ENCODE results near the gene FBXL16. TPM values are rescaled to one million over a fixed set of nuclear protein-coding genes. Genes with fewer than 3 reads are reported as not detected.
"Not testable (repeated sequence)": the region's sequence is repeated elsewhere in the genome, so short reads cannot be mapped to it uniquely, and the experiment has no call there.

The FBXL16 gene, protein sequence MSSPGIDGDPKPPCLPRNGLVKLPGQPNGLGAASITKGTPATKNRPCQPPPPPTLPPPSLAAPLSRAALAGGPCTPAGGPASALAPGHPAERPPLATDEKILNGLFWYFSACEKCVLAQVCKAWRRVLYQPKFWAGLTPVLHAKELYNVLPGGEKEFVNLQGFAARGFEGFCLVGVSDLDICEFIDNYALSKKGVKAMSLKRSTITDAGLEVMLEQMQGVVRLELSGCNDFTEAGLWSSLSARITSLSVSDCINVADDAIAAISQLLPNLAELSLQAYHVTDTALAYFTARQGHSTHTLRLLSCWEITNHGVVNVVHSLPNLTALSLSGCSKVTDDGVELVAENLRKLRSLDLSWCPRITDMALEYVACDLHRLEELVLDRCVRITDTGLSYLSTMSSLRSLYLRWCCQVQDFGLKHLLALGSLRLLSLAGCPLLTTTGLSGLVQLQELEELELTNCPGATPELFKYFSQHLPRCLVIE
- 0.69 TPM for polyA plus RNA-seq (2013, experiment 1 of 4)
- polyA plus RNA-seq (2013, experiment 2 of 4) = 0.76 TPM
- 1.9 TPM for polyA plus RNA-seq (2013, experiment 3 of 4)
- polyA plus RNA-seq (2013, experiment 4 of 4) = 1.5 TPM

- H3K27me3 ChIP-seq (ENCODE audit: control insufficient read depth, insufficient read depth, low read length, poor library complexity, severe bottlenecking) = peaks cover 96% of the 10 kb centered on the region
- peak within 1 kb of the TSS; percentile 13 for H3K4me3 ChIP-seq (ENCODE audit: insufficient read depth, low read depth, low read length)
- peaks cover 26% of the 10 kb centered on the region for H3K4me1 ChIP-seq (ENCODE audit: control insufficient read depth, insufficient read depth, low read length)
- no peaks in the 10 kb centered on the region for H3K36me3 ChIP-seq (ENCODE audit: control insufficient read depth, insufficient read depth, low read length)
- no peaks in the 10 kb centered on the region for H3K9me3 ChIP-seq (ENCODE audit: control insufficient read depth, low read length)
- H3K27ac ChIP-seq (ENCODE audit: insufficient read depth, low read depth, low read length, poor library complexity, severe bottlenecking) = no peak within 1 kb of the TSS
- 1% methylated on average over 115 of the region's 115 CpGs for WGBS, 2 experiments
Observed at GRCh38 chr16:705431-706188, at the start of gene FBXL16. Gene FBXL16, minus strand, starts transcription at chr16:705801. Its CDS starts 8,396 bp downstream, at chr16:697405.

DNA sequence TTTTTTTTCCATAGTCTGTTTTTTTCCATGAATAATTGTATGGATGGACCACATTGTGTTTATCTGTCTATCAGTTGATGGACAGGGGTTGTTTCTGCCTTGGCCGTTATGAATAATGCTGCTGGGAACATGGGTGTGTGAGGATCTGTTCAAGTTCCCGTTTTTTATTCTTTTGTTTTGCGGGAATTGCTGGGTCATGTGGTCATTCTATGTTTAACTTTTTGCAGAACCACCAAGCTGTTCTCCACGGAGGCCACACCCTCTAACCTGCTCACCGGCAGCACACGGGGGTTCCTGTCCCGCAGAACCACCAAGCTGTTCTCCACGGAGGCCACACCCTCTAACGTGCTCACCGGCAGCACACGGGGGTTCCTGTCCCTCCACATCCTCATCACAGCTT is 49.1 kb upstream of the FBXL16 start:
- Histone ChIP-seq H3K36me3 (ENCODE audit: control insufficient read depth, insufficient read depth, low read length) (no peaks in the 10 kb centered on the region), H3K9me3 (ENCODE audit: control insufficient read depth, low read length) (no peaks in the 10 kb centered on the region), H3K27ac (ENCODE audit: insufficient read depth, low read depth, low read length, poor library complexity, severe bottlenecking) (no peak overlapping the region), H3K4me3 (ENCODE audit: insufficient read depth, low read depth, low read length) (no peak overlapping the region), H3K27me3 (ENCODE audit: control insufficient read depth, insufficient read depth, low read length, poor library complexity, severe bottlenecking) (no peaks in the 10 kb centered on the region), H3K4me1 (ENCODE audit: control insufficient read depth, insufficient read depth, low read length) (peaks cover 13% of the 10 kb centered on the region)
- WGBS, 2 experiments = 82 to 84% methylated on average over 11 of the region's 11 CpGs

- peaks cover 13% of the 10 kb centered on the region for H3K4me1 ChIP-seq (ENCODE audit: control insufficient read depth, insufficient read depth, low read length)
- WGBS, 2 experiments = 91 to 92% methylated on average over 11 of the region's 11 CpGs
- not testable (repeated sequence) for H3K36me3 ChIP-seq (ENCODE audit: control insufficient read depth, insufficient read depth, low read length); H3K27ac ChIP-seq (ENCODE audit: insufficient read depth, low read depth, low read length, poor library complexity, severe bottlenecking); H3K4me3 ChIP-seq (ENCODE audit: insufficient read depth, low read depth, low read length); H3K9me3 ChIP-seq (ENCODE audit: control insufficient read depth, low read length); H3K27me3 ChIP-seq (ENCODE audit: control insufficient read depth, insufficient read depth, low read length, poor library complexity, severe bottlenecking)
Observed at GRCh38 chr16:754121-754607, 48.6 kb upstream of the FBXL16 start.

DNA sequence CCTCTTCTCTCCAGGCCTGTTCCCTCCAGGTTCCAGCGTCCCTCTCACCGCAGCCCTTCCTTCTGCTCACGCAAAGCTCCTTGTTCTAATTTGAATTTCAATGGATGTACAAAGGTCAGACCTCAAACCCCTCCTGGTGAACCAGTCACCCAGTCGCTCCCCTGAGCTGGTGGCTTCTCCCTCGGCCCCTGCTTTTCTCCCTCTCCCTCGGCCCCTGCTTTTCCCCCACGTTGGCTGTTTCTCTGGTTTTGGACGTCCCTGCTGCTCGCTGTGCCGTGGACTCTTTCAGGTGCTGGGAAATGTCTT is 46.4 kb upstream of the FBXL16 start:
- H3K27me3 ChIP-seq (ENCODE audit: control insufficient read depth, insufficient read depth, low read length, poor library complexity, severe bottlenecking) = no peaks in the 10 kb centered on the region
- H3K4me1 ChIP-seq (ENCODE audit: control insufficient read depth, insufficient read depth, low read length) = peaks cover 13% of the 10 kb centered on the region
- no peaks in the 10 kb centered on the region for H3K36me3 ChIP-seq (ENCODE audit: control insufficient read depth, insufficient read depth, low read length)
- WGBS, 2 experiments = 10 to 15% methylated on average over 10 of the region's 10 CpGs
- no peak overlapping the region for H3K27ac ChIP-seq (ENCODE audit: insufficient read depth, low read depth, low read length, poor library complexity, severe bottlenecking)
- no peaks in the 10 kb centered on the region for H3K9me3 ChIP-seq (ENCODE audit: control insufficient read depth, low read length)
- H3K4me3 ChIP-seq (ENCODE audit: insufficient read depth, low read depth, low read length) = no peak overlapping the region

GRCh38 chr16:751152-752006 is 45.8 kb upstream of the FBXL16 start:
- Histone ChIP-seq H3K27me3 (ENCODE audit: control insufficient read depth, insufficient read depth, low read length, poor library complexity, severe bottlenecking) (no peaks in the 10 kb centered on the region), H3K4me1 (ENCODE audit: control insufficient read depth, insufficient read depth, low read length) (peaks cover 13% of the 10 kb centered on the region), H3K4me3 (ENCODE audit: insufficient read depth, low read depth, low read length) (no peak overlapping the region), H3K36me3 (ENCODE audit: control insufficient read depth, insufficient read depth, low read length) (no peaks in the 10 kb centered on the region), H3K9me3 (ENCODE audit: control insufficient read depth, low read length) (no peaks in the 10 kb centered on the region), H3K27ac (ENCODE audit: insufficient read depth, low read depth, low read length, poor library complexity, severe bottlenecking) (no peak overlapping the region)
- 63 to 69% methylated on average over 39 of the region's 39 CpGs for WGBS, 2 experiments

GRCh38 chr16:750485-750884 is 44.9 kb upstream of the FBXL16 start:
- 83 to 87% methylated on average over 9 of the region's 9 CpGs for WGBS, 2 experiments
- Histone ChIP-seq H3K27ac (ENCODE audit: insufficient read depth, low read depth, low read length, poor library complexity, severe bottlenecking) (no peak overlapping the region), H3K27me3 (ENCODE audit: control insufficient read depth, insufficient read depth, low read length, poor library complexity, severe bottlenecking) (no peaks in the 10 kb centered on the region), H3K36me3 (ENCODE audit: control insufficient read depth, insufficient read depth, low read length) (no peaks in the 10 kb centered on the region), H3K4me3 (ENCODE audit: insufficient read depth, low read depth, low read length) (no peak overlapping the region), H3K9me3 (ENCODE audit: control insufficient read depth, low read length) (no peaks in the 10 kb centered on the region), H3K4me1 (ENCODE audit: control insufficient read depth, insufficient read depth, low read length) (peaks cover 13% of the 10 kb centered on the region)

DNA sequence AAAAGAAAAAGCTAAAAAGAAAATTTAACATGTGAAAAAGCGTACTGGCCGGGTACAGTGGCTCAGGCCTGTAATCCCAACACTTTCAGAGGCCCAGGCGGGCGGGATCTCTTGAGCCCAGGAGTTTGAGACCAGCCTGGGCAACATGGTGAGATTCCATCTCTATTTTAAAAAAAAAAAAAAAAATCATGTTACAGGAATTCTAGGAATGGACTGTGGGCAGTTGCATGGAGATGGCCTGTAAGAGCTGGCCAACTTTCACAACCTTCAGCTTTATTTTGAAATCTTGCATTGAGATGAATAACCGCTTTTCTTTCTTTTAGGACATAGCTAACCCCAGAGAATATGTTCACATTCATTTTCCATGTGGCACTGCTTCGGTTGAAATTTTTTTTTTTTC is 43.4 kb upstream of the FBXL16 start:
- Histone ChIP-seq H3K36me3 (ENCODE audit: control insufficient read depth, insufficient read depth, low read length) (no peaks in the 10 kb centered on the region), H3K9me3 (ENCODE audit: control insufficient read depth, low read length) (no peaks in the 10 kb centered on the region), H3K27ac (ENCODE audit: insufficient read depth, low read depth, low read length, poor library complexity, severe bottlenecking) (no peak overlapping the region), H3K4me3 (ENCODE audit: insufficient read depth, low read depth, low read length) (no peak overlapping the region), H3K4me1 (ENCODE audit: control insufficient read depth, insufficient read depth, low read length) (peaks cover 13% of the 10 kb centered on the region), H3K27me3 (ENCODE audit: control insufficient read depth, insufficient read depth, low read length, poor library complexity, severe bottlenecking) (no peaks in the 10 kb centered on the region)
- WGBS, 2 experiments = 93 to 95% methylated on average over 6 of the region's 6 CpGs

DNA sequence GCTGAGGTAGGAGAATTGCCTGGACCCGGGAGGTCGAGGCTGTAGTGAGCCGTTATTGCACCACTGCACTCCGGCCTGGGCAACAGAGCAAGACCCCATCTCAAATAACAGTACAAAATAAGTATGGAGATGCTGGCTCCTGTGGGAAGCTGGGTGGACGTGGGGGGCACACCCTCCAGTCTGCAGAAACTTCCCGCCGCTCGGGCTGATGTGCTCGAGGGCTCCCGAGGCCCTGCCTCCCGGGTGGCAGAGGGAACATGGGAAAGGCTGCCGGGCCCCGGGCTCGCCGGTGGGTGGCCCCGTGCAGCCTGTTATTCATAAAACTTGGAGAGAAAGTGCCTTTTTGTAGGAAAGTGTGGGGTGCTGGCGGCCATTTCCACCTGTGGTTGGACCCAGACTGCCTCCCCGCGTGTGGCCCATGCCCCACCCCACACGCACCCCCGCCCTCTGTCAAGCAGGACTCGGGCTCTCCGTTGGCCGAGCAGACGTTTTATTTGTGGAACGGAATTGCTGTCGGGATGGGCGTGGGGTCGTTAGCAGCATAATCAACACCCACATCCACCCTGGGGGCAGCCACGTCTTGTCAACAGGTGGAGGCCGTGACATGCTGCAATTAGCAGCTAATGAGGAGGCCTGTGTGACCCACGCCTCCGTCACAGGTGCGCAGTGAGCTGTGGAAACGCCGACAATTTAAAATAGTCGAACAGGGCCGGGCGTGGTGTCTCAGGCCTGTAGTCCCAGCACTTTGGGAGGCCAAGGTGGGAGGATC is 42.6 kb upstream of the FBXL16 start:
- H3K4me1 ChIP-seq (ENCODE audit: control insufficient read depth, insufficient read depth, low read length) = peaks cover 13% of the 10 kb centered on the region
- H3K4me3 ChIP-seq (ENCODE audit: insufficient read depth, low read depth, low read length) = no peak overlapping the region
- no peaks in the 10 kb centered on the region for H3K27me3 ChIP-seq (ENCODE audit: control insufficient read depth, insufficient read depth, low read length, poor library complexity, severe bottlenecking)
- no peaks in the 10 kb centered on the region for H3K36me3 ChIP-seq (ENCODE audit: control insufficient read depth, insufficient read depth, low read length)
- no peak overlapping the region for H3K27ac ChIP-seq (ENCODE audit: insufficient read depth, low read depth, low read length, poor library complexity, severe bottlenecking)
- WGBS, 2 experiments = 92% methylated on average over 39 of the region's 39 CpGs
- no peaks in the 10 kb centered on the region for H3K9me3 ChIP-seq (ENCODE audit: control insufficient read depth, low read length)

DNA sequence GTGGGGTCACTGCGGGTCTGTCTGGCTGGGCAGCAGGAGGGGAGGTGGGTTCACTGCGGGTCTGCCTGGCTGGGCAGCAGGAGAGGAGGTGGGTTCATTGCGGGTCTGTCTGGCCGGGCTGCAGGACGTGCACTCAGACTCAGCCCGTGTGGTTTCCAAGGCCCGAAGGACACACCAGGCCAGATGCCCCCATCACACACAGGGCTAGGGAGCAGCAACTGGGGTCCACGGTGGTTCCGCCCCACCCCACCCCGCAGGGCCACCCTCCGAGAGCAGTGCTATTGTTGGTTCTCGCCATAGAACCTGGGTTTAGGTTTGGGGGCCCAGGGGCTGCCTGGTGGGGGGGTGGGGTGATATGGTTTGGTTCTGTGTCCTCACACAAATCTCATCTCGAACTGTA is 41.0 kb upstream of the FBXL16 start:
- WGBS, 2 experiments = 88% methylated on average over 13 of the region's 13 CpGs

More for the DNA sequence above, 41.0 kb upstream of the FBXL16 start:
- Histone ChIP-seq H3K27ac (ENCODE audit: insufficient read depth, low read depth, low read length, poor library complexity, severe bottlenecking) (no peak overlapping the region), H3K4me3 (ENCODE audit: insufficient read depth, low read depth, low read length) (no peak overlapping the region), H3K9me3 (ENCODE audit: control insufficient read depth, low read length) (no peaks in the 10 kb centered on the region), H3K27me3 (ENCODE audit: control insufficient read depth, insufficient read depth, low read length, poor library complexity, severe bottlenecking) (no peaks in the 10 kb centered on the region), H3K4me1 (ENCODE audit: control insufficient read depth, insufficient read depth, low read length) (peaks cover 4% of the 10 kb centered on the region), H3K36me3 (ENCODE audit: control insufficient read depth, insufficient read depth, low read length) (no peaks in the 10 kb centered on the region)

All from ectodermal cell (in vitro differentiated cells).